ENCODE measurements around the gene PRCD. TPM values are rescaled to one million over a fixed set of nuclear protein-coding genes. Genes with fewer than 3 reads are reported as not detected.

Gene PRCD
- polyA plus RNA-seq, 1 of the 3 experiments (the other 2 are of a cell fraction) = 2.2 TPM

DNA sequence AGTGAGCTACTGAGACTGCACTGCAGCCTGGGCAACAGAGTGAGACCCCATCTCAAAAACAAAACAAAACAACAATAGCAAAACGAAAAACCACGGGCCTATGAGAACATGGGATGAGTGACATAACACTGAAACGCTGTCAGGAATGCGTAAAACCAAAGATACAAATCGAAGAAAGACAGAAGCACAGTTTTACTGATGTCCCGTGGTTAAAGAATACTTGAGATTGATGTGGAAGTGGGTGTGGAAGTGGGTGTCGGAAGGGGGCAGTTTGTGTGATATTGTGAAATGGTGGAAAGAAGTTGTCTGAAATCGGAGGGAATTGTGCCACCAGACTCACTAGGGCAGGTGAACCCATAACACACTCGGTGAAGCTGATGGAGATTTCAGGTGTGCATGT, 36.3 kb downstream of the PRCD start:
- H3K4me1 ChIP-seq (ENCODE audit: control insufficient read depth in 1 of 2, insufficient read depth in 2 of 2, low read depth in 1 of 2, low read length in 1 of 2) = no peaks in the 10 kb centered on the region
- no peak overlapping the region for H3K27ac ChIP-seq (ENCODE audit: low read depth in 2 of 2, low read length in 1 of 2)
- no peak overlapping the region for H2AFZ ChIP-seq (ENCODE audit: low read depth)
- H3K9me2 ChIP-seq = no peaks in the 10 kb centered on the region
- POLR2A ChIA-PET = no interaction called here
- H3K4me2 ChIP-seq = no peak overlapping the region
- no peaks in the 10 kb centered on the region for H3K79me2 ChIP-seq (ENCODE audit: insufficient read depth)
- DNase-seq = no peak
- H3K9ac ChIP-seq = no peak overlapping the region
- TF ChIP-seq RXRA (IDR thresholded peaks at IDR 0.05; ENCODE audit: borderline replicate concordance, low read depth) (no peak), ELF1 (IDR thresholded peaks at IDR 0.05) (no peak), USF1 (IDR thresholded peaks at IDR 0.05; ENCODE audit: borderline replicate concordance, low read depth) (no peak), JUND (IDR thresholded peaks at IDR 0.05) (no peak), YY1 (IDR thresholded peaks at IDR 0.05; ENCODE audit: low read depth) (no peak), POLR2AphosphoS5 (IDR thresholded peaks at IDR 0.05; ENCODE audit: low read depth, low read length) (no peak), RFX5 (IDR thresholded peaks at IDR 0.05; ENCODE audit: low read length) (no peak), NFIC (IDR thresholded peaks at IDR 0.05; ENCODE audit: borderline replicate concordance) (no peak), USF2 (IDR thresholded peaks at IDR 0.05; ENCODE audit: borderline replicate concordance, low read depth, low read length) (no peak), SMC3 (IDR thresholded peaks at IDR 0.05; ENCODE audit: low read depth, low read length) (no peak), CHD2 (IDR thresholded peaks at IDR 0.05; ENCODE audit: low read length, partially characterized antibody) (no peak), FOSL2 (IDR thresholded peaks at IDR 0.05; ENCODE audit: borderline replicate concordance, low read depth) (no peak), FOXM1 (IDR thresholded peaks at IDR 0.05; ENCODE audit: low read depth) (no peak), FOXJ3 (CRISPR knock-in tag; IDR thresholded peaks at IDR 0.05) (no peak), SIN3A (IDR thresholded peaks at IDR 0.05; ENCODE audit: borderline replicate concordance, low read depth, low read length) (no peak), MAX (IDR thresholded peaks at IDR 0.05; ENCODE audit: low read depth) (no peak)
- TF ChIP-seq, protein P1, sequence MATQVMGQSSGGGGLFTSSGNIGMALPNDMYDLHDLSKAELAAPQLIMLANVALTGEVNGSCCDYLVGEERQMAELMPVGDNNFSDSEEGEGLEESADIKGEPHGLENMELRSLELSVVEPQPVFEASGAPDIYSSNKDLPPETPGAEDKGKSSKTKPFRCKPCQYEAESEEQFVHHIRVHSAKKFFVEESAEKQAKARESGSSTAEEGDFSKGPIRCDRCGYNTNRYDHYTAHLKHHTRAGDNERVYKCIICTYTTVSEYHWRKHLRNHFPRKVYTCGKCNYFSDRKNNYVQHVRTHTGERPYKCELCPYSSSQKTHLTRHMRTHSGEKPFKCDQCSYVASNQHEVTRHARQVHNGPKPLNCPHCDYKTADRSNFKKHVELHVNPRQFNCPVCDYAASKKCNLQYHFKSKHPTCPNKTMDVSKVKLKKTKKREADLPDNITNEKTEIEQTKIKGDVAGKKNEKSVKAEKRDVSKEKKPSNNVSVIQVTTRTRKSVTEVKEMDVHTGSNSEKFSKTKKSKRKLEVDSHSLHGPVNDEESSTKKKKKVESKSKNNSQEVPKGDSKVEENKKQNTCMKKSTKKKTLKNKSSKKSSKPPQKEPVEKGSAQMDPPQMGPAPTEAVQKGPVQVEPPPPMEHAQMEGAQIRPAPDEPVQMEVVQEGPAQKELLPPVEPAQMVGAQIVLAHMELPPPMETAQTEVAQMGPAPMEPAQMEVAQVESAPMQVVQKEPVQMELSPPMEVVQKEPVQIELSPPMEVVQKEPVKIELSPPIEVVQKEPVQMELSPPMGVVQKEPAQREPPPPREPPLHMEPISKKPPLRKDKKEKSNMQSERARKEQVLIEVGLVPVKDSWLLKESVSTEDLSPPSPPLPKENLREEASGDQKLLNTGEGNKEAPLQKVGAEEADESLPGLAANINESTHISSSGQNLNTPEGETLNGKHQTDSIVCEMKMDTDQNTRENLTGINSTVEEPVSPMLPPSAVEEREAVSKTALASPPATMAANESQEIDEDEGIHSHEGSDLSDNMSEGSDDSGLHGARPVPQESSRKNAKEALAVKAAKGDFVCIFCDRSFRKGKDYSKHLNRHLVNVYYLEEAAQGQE (IDR thresholded peaks at IDR 0.05; ENCODE audit: low read depth, low read length) = no peak
- TF ChIP-seq, protein P2, sequence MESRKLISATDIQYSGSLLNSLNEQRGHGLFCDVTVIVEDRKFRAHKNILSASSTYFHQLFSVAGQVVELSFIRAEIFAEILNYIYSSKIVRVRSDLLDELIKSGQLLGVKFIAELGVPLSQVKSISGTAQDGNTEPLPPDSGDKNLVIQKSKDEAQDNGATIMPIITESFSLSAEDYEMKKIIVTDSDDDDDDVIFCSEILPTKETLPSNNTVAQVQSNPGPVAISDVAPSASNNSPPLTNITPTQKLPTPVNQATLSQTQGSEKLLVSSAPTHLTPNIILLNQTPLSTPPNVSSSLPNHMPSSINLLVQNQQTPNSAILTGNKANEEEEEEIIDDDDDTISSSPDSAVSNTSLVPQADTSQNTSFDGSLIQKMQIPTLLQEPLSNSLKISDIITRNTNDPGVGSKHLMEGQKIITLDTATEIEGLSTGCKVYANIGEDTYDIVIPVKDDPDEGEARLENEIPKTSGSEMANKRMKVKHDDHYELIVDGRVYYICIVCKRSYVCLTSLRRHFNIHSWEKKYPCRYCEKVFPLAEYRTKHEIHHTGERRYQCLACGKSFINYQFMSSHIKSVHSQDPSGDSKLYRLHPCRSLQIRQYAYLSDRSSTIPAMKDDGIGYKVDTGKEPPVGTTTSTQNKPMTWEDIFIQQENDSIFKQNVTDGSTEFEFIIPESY (IDR thresholded peaks at IDR 0.05; ENCODE audit: borderline replicate concordance, low read depth) = no peak
- CTCF ChIA-PET = interaction anchor here (0.8 to 8.5 kb wide), 8 partner anchors 9 to 292 kb away, joined by 3 to 45 read pairs (median 4); partner anchors contain the start of genes MGAT5B and ST6GALNAC2
- no peaks in the 10 kb centered on the region for H3F3A ChIP-seq (replicated peaks; ENCODE audit: insufficient read depth)
- H3K36me3 ChIP-seq (replicated peaks in 1 of 2; ENCODE audit: control insufficient read depth in 1 of 2, insufficient read depth in 2 of 2, low read length in 1 of 2) = no peaks in the 10 kb centered on the region
- H3K9me3 ChIP-seq = no peaks in the 10 kb centered on the region
- H4K20me1 ChIP-seq (ENCODE audit: insufficient read depth) = no peaks in the 10 kb centered on the region
- WGBS (ENCODE audit: low lambda C conversion rate) = 92% methylated on average over 9 of the region's 9 CpGs
- H3K27me3 ChIP-seq (ENCODE audit: insufficient read depth) = no peaks in the 10 kb centered on the region
- H3K4me3 ChIP-seq (ENCODE audit: low read depth in 2 of 2, low read length in 1 of 2) = no peak overlapping the region

All from SK-N-SH (cell line).